Heart right ventricle (tissue), 16 donors: ENCODE data around the gene PLEKHG5. TPM values are rescaled to one million over a fixed set of nuclear protein-coding genes. Genes with fewer than 3 reads are reported as not detected.
"Not testable (repeated sequence)": the region's sequence is repeated elsewhere in the genome, so short reads cannot be mapped to it uniquely, and the experiment has no call there.

ENCODE experiments used
- ATAC-seq, 8 donors: fragments of 200-7000 bp; cut with Tn5 transposase; one replicate each; pipeline ENCODE4 v1.9.1; 2020; ENCODE audit warnings: mild to moderate bottlenecking in 8 of 8, moderate library complexity in 8 of 8, moderate number of reproducible peaks in 1 of 8
- DNase-seq, 2 donors: peaks; one replicate each; pipeline ENCODE4 v3.0.0-alpha.2; 2020
- H3K27ac ChIP-seq, 10 donors: fragments of 200-600 bp; sonication (generic) in 2 of 10; one replicate each; pipeline versions ENCODE4 v1.5.0 to v1.8.0; 2020 to 2022; ENCODE audit warnings: mild to moderate bottlenecking in 3 of 10
- H3K27me3 ChIP-seq, 7 donors: fragments of 200-600 bp; one replicate each; pipeline ENCODE4 v1.8.0; 2021 to 2022; ENCODE audit warnings: mild to moderate bottlenecking in 2 of 7
- H3K36me3 ChIP-seq, 9 donors: fragments of 200-600 bp; sonication (generic) in 1 of 9; one replicate each; pipeline versions ENCODE4 v1.5.0 to v1.8.0; 2020 to 2022; ENCODE audit warnings: mild to moderate bottlenecking in 2 of 9
- H3K4me1 ChIP-seq, 9 donors: fragments of 200-600 bp; sonication (generic) in 1 of 9; one replicate each; pipeline versions ENCODE4 v1.5.0 to v1.8.0; 2020 to 2022; ENCODE audit warnings: mild to moderate bottlenecking in 4 of 9
- H3K4me3 ChIP-seq, 10 donors: fragments of 200-600 bp; sonication (generic) in 2 of 10; one replicate each; pipeline versions ENCODE4 v1.5.0 to v1.8.0; 2020 to 2022; ENCODE audit warnings: mild to moderate bottlenecking in 7 of 10, moderate library complexity in 2 of 10
- H3K9me3 ChIP-seq, 11 donors: fragments of 200-600 bp in 10 of 11; sonication (generic) in 2 of 11; one replicate each; pipeline versions ENCODE4 v1.5.0 to v1.8.0; 2013 to 2022; ENCODE audit warnings: mild to moderate bottlenecking in 2 of 11, control low read depth in 1 of 11, moderate library complexity in 1 of 11
- CTCF ChIP-seq, 9 donors: fragments of 200-600 bp; sonication (generic) in 2 of 9; IDR thresholded peaks; one replicate each; pipeline versions ENCODE4 v1.5.0 to v1.8.0; 2021 to 2022; ENCODE audit warnings: antibody characterized with exemption in 9 of 9, mild to moderate bottlenecking in 5 of 9, moderate library complexity in 1 of 9
- WGBS, 2 donors: extraction: QIAGEN DNeasy Blood & Tissue Kit; methylation state at CpG; one replicate each; pipeline ENCODE4 v1.1.7; 2013; ENCODE audit warnings: inconsistent platforms in 1 of 2; 5-methylcytosine and 5-hydroxymethylcytosine counted together
- intact Hi-C, 10 donors: fragments of 100-400 bp; cut with DNase I; formaldehyde crosslinking; loops; one replicate each; pipeline versions ENCODE4 v1.11.1 to v1.14.2; 2022
- polyA plus RNA-seq, 2 donors: library from polyadenylated mRNA; stranded (reverse); fragments of 200-250 nt; gene quantifications; one replicate each; pipeline ENCODE4 v1.2.3, GENCODE V29; 2013
- total RNA-seq, 10 donors: library from RNA; stranded (reverse); fragmentation: NEBNext Ultra II Directional in 3 of 10; extraction: Animal tissue kit (Norgen Biotek cat#: 25700) in 3 of 10; gene quantifications; one replicate each; pipeline versions ENCODE4 v1.2.1 to v1.2.4, GENCODE V29; 2021 to 2023
- donor health status: Arrhythmogenic right ventricular cardiomyopathy.
- donor health status: ischemic (EF 13 %, LVEDD 7.1; RV severe dilation, severe dysfunction).
- donor health status: healthy with polysubstance abuse.
- donor health status: DM: no; HTN: yes; CAD: no.
- donor health status: DM: no; HTN: no; CAD: no.
- donor health status: ischemic (EF 25% LVEDD 6.9; RV normal size, moderate dysfunction).
- donor health status: ischemic (EF 25% LVEDD 5.7; RV mildly dilated, moderate dysfunction).
- donor health status: healthy.
- donor health status: DM: yes; HTN: yes; CAD: no.
- donor health status: Ischemic cardiomyopathy.
- donor health status: ischemic (EF 35%, LVEDD 5.7; RV mildly dilated, moderate dysfunction).
- donor health status: nonischemic (EF 11% LVEDD 7.7; RV severe dilation, severe dysfunction).
- donor health status: DM: yes; HTN: yes; CAD: no.
- donor health status: PGD.
- donor health status: ischemic (EF 29% LVEDD 5.4; RV normal size, mild dysfunction).
- donor health status: nonischemic (EF 23%, LVEDD 6.1; RV moderate dilation, normal function).

PLEKHG5 gene
- total and polyA plus RNA-seq, 12 donors: 6.6 to 28.7 (median 15.3) TPM

GRCh38 chr1:6496365-6496721 lies 4.9 kb upstream of the PLEKHG5 start:
- Histone ChIP-seq H3K27me3 (peaks cover 0 to 35% (median 0%) of the 10 kb centered on the region in 7 donors), H3K36me3 (no peaks in the 10 kb centered on the region), H3K9me3 (no peaks in the 10 kb centered on the region), H3K4me1 (peaks cover 21 to 92% (median 61%) of the 10 kb centered on the region in 9 donors), H3K4me3 (peak overlapping the region; percentile 55 to 79 (median 69)), H3K27ac (peak overlapping the region in 9 of 10 donors; percentile 64 to 87 (median 81))
- WGBS, 2 donors: 44 to 47% methylated on average over 13 of the region's 13 CpGs
- intact Hi-C loops: no loop called here
- DNase-seq (no peak), ATAC-seq (peak in 3 of 8 donors; percentile 5 to 7 (median 5))
- TF ChIP-seq CTCF (IDR thresholded peaks at IDR 0.05): no peak

- intact Hi-C loops: no loop called here
- H3K4me3 ChIP-seq: peak overlapping the region in 9 of 10 donors; percentile 60 to 79 (median 70)
- H3K4me1 ChIP-seq: peaks cover 24 to 93% (median 61%) of the 10 kb centered on the region in 9 donors
- 84 to 86% methylated on average over 14 of the region's 14 CpGs for whole genome bisulfite sequencing, 2 donors
- no peaks in the 10 kb centered on the region for H3K9me3 ChIP-seq
- DNase-seq (peak in 1 of 2 donors; percentile 10), ATAC-seq (no peak)
- no peak for TF ChIP-seq CTCF (IDR thresholded peaks at IDR 0.05)
- peaks cover 0 to 36% (median 0%) of the 10 kb centered on the region in 7 donors for H3K27me3 ChIP-seq
- H3K36me3 ChIP-seq: no peaks in the 10 kb centered on the region
- H3K27ac ChIP-seq: peak overlapping the region in 9 of 10 donors; percentile 64 to 87 (median 81)
These were observed 4.3 kb upstream of the PLEKHG5 start for GRCh38 chr1:6495540-6496364.

GRCh38 chr1:6495041-6495441 lies 3.6 kb upstream of the PLEKHG5 start:
- intact Hi-C loops: no loop called here
- Histone ChIP-seq H3K4me3 (no peak overlapping the region), H3K27ac (peak overlapping the region in 7 of 10 donors; percentile 4 to 87 (median 50)), H3K27me3 (peaks cover 0 to 43% (median 0%) of the 10 kb centered on the region in 7 donors), H3K4me1 (peaks cover 28 to 95% (median 64%) of the 10 kb centered on the region in 9 donors), H3K36me3 (no peaks in the 10 kb centered on the region), H3K9me3 (no peaks in the 10 kb centered on the region)
- DNase-seq (no peak), ATAC-seq (no peak)
- no peak for TF ChIP-seq CTCF (IDR thresholded peaks at IDR 0.05)
- 54 to 59% methylated on average over 13 of the region's 13 CpGs for WGBS, 2 donors

- DNase-seq (peak; percentile 37 to 56), ATAC-seq (peak in 5 of 8 donors; percentile 8 to 46 (median 35))
- Histone ChIP-seq H3K4me3 (no peak overlapping the region), H3K9me3 (no peaks in the 10 kb centered on the region), H3K27ac (peak overlapping the region in 7 of 10 donors; percentile 4 to 87 (median 50)), H3K36me3 (no peaks in the 10 kb centered on the region), H3K4me1 (peaks cover 28 to 95% (median 66%) of the 10 kb centered on the region in 9 donors), H3K27me3 (peaks cover 0 to 48% (median 0%) of the 10 kb centered on the region in 7 donors)
- WGBS, 2 donors: 53 to 65% methylated on average over 4 of the region's 4 CpGs
- TF ChIP-seq CTCF (IDR thresholded peaks at IDR 0.05): no peak
- intact Hi-C loops: no loop called here
These were observed 3.2 kb upstream of the PLEKHG5 start for GRCh38 chr1:6494627-6495026.

- intact Hi-C loops, DNase-seq, H3K9me3 ChIP-seq, H3K4me3 ChIP-seq, ATAC-seq, H3K36me3 ChIP-seq: not testable (repeated sequence)
- WGBS, 2 donors: 79 to 82% methylated on average over 4 of the region's 4 CpGs
- H3K27ac ChIP-seq: peak overlapping the region in 5 of 10 donors; percentile 24 to 88 (median 49)
- peaks cover 0 to 46% (median 0%) of the 10 kb centered on the region in 7 donors for H3K27me3 ChIP-seq
- H3K4me1 ChIP-seq: peaks cover 22 to 94% (median 70%) of the 10 kb centered on the region in 9 donors
These were observed 2.4 kb upstream of the PLEKHG5 start for GRCh38 chr1:6493834-6494223.
